ENCODE measurements around the gene DPP6. TPM values are rescaled to one million over a fixed set of nuclear protein-coding genes. Genes with fewer than 3 reads are reported as not detected.

DPP6 gene
- total and polyA plus RNA-seq, 9 of the 15 experiments (the other 6 are each of a cell fraction or from before 2014, with no cell fraction given) = not detected

DNA sequence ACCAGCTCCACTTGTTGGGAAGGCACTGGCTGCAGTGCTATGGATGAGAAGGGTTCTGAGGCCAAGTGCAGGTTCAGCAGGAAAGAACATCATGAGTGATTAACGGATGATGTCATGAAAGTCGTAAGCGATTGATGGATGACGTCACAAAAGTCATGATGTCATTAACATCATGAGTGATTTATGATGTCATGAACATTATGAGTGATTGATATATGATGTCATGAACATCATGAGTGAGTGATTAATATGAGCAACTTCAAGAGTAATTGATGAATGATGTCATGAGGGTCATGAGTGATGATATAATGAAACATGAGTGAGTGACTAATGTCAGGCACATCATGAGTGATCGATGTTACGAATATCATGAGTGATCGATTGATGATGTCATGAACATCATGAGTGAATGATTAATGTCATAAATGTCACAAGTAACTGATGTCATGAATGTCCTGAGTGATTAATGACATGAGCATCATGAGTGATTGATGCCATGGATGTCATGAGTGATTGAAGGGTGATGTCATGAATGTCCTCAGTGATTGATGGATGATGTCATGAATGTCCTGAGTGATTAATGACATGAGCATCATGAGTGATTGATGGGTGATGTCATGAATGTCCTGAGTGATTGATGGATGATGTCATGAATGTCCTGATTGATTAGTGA, 765.2 kb downstream of the DPP6 start (continued):
- TF ChIP-seq, protein P1, sequence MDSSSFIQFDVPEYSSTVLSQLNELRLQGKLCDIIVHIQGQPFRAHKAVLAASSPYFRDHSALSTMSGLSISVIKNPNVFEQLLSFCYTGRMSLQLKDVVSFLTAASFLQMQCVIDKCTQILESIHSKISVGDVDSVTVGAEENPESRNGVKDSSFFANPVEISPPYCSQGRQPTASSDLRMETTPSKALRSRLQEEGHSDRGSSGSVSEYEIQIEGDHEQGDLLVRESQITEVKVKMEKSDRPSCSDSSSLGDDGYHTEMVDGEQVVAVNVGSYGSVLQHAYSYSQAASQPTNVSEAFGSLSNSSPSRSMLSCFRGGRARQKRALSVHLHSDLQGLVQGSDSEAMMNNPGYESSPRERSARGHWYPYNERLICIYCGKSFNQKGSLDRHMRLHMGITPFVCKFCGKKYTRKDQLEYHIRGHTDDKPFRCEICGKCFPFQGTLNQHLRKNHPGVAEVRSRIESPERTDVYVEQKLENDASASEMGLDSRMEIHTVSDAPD (CRISPR knock-in tag; IDR thresholded peaks at IDR 0.05) = no peak
- TF ChIP-seq JUNB (CRISPR knock-in tag; conservative IDR thresholded peaks at IDR 0.05) = peak; percentile 96
- TF ChIP-seq, protein P2, sequence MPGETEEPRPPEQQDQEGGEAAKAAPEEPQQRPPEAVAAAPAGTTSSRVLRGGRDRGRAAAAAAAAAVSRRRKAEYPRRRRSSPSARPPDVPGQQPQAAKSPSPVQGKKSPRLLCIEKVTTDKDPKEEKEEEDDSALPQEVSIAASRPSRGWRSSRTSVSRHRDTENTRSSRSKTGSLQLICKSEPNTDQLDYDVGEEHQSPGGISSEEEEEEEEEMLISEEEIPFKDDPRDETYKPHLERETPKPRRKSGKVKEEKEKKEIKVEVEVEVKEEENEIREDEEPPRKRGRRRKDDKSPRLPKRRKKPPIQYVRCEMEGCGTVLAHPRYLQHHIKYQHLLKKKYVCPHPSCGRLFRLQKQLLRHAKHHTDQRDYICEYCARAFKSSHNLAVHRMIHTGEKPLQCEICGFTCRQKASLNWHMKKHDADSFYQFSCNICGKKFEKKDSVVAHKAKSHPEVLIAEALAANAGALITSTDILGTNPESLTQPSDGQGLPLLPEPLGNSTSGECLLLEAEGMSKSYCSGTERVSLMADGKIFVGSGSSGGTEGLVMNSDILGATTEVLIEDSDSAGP (CRISPR knock-in tag; IDR thresholded peaks at IDR 0.05) = peak; percentile 52; the same call in 1 of the 2 replicates
- no peak for TF ChIP-seq MTA2 (IDR thresholded peaks at IDR 0.05; ENCODE audit: low read depth)
- no peak for TF ChIP-seq FUS (optimal IDR thresholded peaks at IDR 0.05; ENCODE audit: low read depth, low read length)
- TF ChIP-seq ATF7 (IDR thresholded peaks at IDR 0.05) = peak; percentile 94
- TF ChIP-seq ZNF75A (CRISPR knock-in tag; IDR thresholded peaks at IDR 0.05) = no peak
- no peak for TF ChIP-seq CHD1 (IDR thresholded peaks at IDR 0.05; ENCODE audit: low read length)
- TF ChIP-seq, protein P3, sequence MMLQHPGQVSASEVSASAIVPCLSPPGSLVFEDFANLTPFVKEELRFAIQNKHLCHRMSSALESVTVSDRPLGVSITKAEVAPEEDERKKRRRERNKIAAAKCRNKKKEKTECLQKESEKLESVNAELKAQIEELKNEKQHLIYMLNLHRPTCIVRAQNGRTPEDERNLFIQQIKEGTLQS (IDR thresholded peaks at IDR 0.05) = peak; percentile 96
- TF ChIP-seq, protein P3 (CRISPR knock-in tag; conservative IDR thresholded peaks at IDR 0.05) = peak; percentile 35; the same call in 1 of the 2 replicates
- no peak for TF ChIP-seq TAF15 (IDR thresholded peaks at IDR 0.05; ENCODE audit: low read depth, low read length)
- TF ChIP-seq, protein P4, sequence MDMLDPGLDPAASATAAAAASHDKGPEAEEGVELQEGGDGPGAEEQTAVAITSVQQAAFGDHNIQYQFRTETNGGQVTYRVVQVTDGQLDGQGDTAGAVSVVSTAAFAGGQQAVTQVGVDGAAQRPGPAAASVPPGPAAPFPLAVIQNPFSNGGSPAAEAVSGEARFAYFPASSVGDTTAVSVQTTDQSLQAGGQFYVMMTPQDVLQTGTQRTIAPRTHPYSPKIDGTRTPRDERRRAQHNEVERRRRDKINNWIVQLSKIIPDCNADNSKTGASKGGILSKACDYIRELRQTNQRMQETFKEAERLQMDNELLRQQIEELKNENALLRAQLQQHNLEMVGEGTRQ (CRISPR knock-in tag; IDR thresholded peaks at IDR 0.05) = no peak
- no peak for TF ChIP-seq SOX6 (IDR thresholded peaks at IDR 0.05)
